GM21390 (cell line): Measurements from ENCODE around the gene DGCR6.
"Not testable (repeated sequence)": the region's sequence is repeated elsewhere in the genome, so short reads cannot be mapped to it uniquely, and the experiment has no call there.

Experiments
- ATAC-seq: cut with Tn5 transposase; IDR thresholded peaks from one replicate; pipeline ENCODE4 v1.9.1; 2021; ENCODE audit not compliant: unreplicated experiment

Gene DGCR6

DNA sequence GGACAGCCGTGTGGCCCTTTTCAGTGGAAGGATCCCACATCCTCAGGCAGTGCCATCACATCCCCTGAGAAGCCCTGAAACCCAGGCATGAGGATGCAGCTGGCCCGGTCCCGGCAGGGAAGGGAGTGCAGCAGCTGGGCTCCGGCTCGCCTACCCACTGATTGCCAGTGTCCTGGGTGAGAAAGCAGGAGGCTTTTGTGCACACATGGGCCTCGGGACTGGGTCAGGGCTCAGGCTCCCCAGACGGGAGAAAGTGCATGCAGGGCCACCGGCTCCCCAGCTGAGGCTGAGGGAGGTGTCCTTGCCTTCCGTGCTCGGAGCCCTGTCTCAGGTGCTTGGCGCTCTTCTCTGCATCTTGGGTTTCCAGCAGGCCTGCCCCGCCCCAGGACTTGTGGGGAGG is 53.6 kb downstream of the DGCR6 start:
- not testable (repeated sequence) for ATAC-seq

DNA sequence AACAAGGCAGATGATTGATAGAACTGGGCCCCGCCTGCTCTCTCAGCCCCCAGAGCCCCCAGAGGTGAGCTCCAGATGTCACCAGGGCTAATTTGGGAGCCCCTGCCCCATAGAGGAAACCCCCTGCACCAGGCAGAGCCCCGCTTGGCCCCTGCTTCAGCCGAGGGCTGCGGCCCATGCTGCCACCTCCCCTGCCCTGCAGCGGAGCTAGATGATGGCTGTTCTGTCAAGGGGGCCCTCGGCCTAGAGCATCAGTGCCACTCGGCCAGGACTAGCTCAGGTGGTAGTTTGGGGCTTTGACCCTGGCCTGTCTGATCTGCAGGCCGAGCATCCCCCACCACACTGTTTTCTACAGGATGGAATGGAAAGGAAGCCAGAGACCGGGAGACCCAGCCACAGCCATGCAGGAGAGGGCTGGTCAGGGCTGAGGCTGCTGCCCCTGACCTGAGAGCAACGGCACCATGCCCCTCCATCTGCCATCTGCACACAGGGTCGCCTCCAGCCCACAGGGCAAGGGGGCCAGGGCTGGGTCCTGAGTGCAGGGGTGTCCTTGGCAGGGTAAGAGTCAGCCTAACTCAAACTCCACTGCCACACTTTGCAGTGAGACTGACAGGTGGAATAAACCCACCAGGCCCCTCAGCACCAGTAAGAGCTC is 54.2 kb downstream of the DGCR6 start:
- not testable (repeated sequence) for ATAC-seq

DNA sequence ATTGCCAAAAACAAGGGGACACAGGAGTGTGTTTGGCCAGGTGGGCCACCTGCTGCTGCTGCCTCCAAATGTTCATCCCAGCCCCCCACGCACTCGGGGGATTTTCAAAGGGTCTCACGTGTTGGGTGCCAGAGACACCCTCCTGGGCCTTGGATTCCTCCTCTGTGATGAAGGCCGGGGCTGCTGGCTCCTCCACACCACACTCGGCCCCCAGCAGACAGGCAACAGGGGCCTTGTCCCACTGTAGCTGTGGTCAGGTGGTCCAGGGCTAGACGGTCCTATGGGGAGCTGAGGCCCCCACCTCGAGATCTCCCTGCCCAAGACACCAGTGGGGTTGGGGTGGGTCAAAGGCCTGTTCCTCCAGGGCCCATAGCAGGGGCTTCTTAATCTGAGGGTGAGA is 55.1 kb downstream of the DGCR6 start:
- not testable (repeated sequence) for ATAC-seq
